HG03108 (cell line): Measurements from ENCODE around the gene LAMP5.

Source experiments
- ATAC-seq: cut with Tn5 transposase; IDR thresholded peaks from one replicate; pipeline ENCODE4 v1.9.1; 2021; ENCODE audit warnings: moderate library complexity; ENCODE audit not compliant: unreplicated experiment

Gene LAMP5

GRCh38 chr20:9532069-9532838, 17.9 kb downstream of the LAMP5 start:
- ATAC-seq: no peak

- no peak for ATAC-seq
These were observed 19.6 kb downstream of the LAMP5 start for GRCh38 chr20:9534025-9534424.

DNA sequence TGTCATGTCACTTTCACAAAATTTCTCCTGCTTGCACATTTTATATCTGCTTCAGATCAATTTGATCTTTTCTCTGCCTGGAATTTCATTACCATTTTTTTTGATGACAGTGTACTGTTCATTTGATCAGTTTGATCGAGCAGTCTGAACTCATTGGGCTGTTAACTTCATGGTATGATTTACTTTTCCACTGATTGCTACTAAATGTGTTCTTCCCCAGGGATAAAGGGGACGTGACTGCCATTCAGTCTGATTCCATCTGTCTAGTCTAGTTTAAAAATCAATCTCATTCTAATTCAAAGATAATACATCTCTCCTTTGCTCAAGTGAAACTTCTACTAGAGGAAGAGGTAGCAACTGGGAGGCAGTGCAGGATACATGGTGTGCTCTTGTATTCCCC, 21.1 kb downstream of the LAMP5 start:
- no peak for ATAC-seq

DNA sequence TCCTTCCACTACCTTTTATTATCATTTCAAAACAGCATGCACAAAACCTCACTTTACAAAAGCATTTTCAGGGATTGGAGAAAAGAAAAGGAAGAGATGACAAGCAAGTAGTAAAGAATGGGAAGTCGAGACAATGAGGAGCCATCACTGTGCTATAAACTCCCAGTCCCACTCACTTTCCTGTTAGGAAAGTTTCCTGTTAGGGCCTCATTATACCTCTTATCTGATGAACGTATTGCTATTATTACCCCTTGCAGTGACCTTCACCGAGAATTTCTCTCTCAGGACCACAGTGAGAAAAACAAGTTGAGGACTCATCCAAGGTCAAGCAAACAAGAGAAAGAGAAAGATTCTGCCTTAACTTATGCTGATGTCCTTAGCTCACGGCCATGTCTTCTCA, 28.8 kb downstream of the LAMP5 start:
- ATAC-seq: no peak

DNA sequence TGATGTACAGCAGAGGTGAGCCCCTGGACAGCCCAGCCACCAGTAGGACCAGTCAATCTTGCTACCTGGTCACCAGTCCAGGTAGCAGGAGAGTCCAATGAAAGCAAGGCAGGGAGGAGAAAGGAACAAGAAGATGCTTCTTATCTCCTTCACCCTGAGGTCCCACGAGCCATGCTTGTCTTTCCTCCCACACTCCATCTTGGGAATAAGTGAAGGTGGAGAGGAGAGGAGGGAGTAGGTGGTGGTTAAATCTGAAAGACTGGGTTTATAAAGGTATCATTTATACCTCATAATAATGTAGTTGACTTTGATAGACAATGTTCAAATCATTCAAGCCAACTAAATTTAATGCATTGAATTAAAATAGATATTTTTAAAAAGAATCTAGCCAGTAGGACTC, 35.9 kb downstream of the LAMP5 start:
- ATAC-seq: no peak

DNA sequence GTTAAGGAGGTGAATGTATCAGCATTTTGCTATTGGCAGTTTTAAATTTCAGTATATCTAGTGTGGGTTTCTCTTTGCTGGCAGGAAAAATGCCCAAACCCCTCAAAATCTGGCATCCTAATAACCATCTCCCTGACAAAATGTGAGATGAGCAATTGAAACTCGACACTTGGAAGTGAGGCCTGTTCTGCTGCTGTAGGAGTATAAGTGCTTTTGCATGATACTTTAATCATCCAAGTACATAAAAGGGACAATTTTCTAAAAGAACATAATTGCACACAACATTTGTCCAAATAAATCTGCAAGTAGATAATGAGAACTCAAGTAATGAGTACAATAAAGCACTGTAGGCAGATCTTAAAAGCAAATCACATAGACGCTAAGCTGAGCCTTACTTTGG, 36.5 kb downstream of the LAMP5 start:
- no peak for ATAC-seq

DNA sequence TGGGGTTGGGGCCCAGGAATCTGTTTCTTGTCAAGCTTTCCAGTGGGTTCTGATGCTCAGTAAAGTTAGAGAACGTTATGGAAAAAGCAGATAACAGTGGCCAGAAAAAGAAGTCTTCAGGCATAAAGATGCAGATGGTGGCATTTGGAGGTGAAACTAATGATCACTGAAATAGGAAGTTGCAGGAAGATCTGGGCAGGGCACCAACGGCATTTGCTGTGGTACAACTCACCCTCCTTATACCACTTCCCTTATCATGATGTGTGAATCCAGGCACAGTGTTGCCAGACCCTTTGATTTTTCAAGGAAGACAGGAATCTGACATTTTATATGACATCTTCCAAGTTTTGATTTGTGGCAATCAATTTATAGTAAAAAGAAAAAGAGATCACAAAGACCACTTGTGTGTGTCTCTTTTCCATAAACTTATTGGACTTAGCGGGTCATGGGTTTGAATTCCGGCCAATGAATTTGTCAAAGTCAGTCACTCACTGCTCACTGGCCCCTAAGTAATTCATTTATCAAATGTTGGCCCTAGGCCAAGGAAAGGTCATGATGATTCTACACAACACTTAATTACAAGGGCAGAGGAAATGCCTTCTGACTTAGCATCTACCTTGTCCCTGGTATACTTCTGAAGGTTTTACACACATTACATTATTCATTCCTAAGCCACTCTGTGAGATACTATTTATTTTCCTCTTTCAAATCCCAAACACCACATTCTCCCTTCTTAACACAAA, 37.6 kb downstream of the LAMP5 start:
- ATAC-seq: no peak

GRCh38 chr20:9555781-9556180, 41.4 kb downstream of the LAMP5 start:
- ATAC-seq: no peak

DNA sequence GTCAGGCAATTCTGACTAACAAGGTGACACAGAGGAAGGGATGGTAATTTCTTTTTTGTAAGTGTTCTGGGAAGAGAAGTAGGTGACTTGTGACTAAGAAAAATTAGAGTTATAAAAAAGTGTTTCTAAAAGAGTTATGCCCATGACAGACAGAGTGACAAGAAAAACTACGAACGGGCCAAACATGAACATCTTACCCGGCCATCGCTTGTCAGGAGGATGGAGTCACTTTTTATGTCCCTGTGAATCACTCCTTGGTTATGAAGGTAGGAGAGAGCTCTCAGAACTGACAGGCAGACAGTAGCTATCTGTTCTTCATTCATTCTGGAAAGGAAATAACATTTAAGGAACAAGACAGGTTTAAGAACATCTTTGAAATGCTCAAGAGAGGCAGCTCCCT, 43.0 kb downstream of the LAMP5 start:
- ATAC-seq: no peak

- no peak for ATAC-seq
These were observed 51.6 kb downstream of the LAMP5 start for GRCh38 chr20:9565910-9566550.

DNA sequence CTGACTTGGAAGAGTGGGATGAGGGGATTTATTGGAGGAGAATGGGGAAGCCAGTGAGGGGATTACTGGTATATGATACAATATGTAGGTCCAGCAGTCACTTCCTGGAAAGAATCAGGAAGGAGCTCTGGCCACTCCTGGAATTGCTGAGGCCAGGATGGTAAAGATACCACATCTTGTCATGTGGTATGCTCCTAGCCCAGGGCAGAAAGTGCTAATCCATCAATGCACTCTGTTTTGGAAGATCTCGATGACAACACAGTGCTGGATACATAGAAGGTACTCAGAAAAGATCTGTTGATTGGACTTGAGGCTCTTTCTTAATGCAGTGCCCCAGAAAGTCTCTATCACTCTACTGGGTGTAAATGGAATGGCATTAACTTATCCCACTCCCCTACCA, 52.6 kb downstream of the LAMP5 start:
- no peak for ATAC-seq

GRCh38 chr20:9570612-9571011, 56.2 kb downstream of the LAMP5 start:
- no peak for ATAC-seq

GRCh38 chr20:9571783-9572182, 57.4 kb downstream of the LAMP5 start:
- ATAC-seq: no peak

GRCh38 chr20:9572670-9573069, 58.3 kb downstream of the LAMP5 start:
- no peak for ATAC-seq

DNA sequence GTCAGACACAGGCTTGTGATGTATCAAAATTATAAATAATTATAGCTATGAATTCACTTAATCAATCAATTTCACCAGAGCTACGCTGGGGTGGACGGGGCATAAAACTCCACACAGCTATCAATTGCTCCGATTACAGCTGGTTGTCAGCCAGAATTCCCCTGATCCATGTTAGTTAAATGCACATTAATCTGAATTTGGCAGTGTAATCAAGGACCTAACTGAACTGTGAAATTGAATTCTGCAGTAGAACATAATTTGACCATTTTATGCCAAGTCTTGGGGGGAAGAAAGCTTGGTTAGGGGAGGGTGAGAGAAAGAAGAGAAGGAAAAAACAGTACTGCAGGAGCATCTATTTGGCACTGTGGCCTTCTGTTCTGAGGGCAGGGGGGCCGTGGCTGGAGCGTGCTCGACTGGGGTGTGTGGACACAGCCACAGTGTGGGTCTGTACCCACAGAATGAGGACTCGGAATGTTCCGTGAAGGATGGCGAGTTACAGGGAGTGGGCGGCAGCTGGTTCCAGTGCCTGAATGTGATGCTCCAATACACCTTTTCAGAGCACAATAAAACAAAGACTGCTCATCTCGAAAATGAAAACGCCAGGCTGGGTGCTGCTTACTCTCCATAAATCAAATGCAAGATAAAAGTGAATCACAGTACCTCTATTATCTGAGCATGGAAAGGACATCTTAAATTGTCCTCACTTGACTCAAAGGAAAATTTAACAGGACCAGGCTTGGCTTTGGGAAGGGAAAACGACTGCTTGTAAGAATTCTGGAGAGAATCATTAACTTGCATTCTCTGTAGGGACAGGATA, 59.2 kb downstream of the LAMP5 start:
- ATAC-seq: no peak

- ATAC-seq: no peak
These were observed 59.8 kb downstream of the LAMP5 start for GRCh38 chr20:9574181-9574580.

- no peak for ATAC-seq
These were observed 60.4 kb downstream of the LAMP5 start for GRCh38 chr20:9574776-9575175.

- ATAC-seq: no peak
These were observed 61.4 kb downstream of the LAMP5 start for GRCh38 chr20:9575836-9576235.

- no peak for ATAC-seq
These were observed 62.3 kb downstream of the LAMP5 start for GRCh38 chr20:9576695-9577094.

DNA sequence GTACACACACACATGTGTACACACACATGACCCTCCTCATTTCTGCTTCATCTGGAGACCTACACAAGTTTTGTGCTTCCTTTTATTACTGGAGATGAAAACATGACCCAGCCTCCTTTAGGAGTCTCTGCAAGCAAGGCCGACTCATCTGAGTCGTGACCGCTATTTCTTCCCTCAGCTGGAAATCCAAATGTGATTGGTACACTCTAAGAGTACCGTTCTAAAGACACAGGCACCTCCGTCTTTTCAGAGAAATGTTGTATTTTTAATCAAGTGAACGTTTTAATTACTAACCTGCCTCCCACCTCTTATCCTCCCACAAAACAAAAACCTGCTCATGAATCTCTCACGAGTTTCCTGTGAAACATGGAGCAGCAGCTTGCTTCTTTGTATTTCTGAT, 63.0 kb downstream of the LAMP5 start:
- no peak for ATAC-seq

DNA sequence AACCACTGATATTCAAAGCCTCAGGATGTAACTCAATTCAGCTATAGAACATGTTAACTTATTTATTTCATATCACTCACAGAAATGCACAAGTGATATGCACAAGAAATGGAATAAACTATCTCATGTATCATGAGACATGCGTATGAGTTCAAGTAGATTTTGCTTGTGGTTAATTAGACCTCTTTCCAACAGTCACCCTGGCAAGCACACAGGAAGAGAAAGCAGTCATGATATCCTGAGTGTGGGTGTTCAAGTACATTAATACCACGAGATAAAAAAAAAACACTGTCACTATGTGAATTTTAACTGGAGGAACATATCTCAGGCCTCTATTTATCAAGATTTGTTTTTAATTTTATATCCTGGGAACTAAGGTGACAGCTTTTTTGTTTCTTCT, 64.2 kb downstream of the LAMP5 start:
- no peak for ATAC-seq
